SU-DHL-6 (cell line): Measurements from ENCODE around the gene TMEM167A.

Experiments used
- EZH2phosphoT487 ChIP-seq: fragments of 200-600 bp; sonication (generic), shearing (Covaris generic); conservative IDR thresholded peaks from 2 replicates; pipeline ENCODE4 v1.6.1; 2018; ENCODE audit warnings: mild to moderate bottlenecking, antibody characterized with exemption, low read length, moderate library complexity, mixed read lengths
- TF ChIP-seq, protein P1 (sequence below): fragments of 200-600 bp; sonication (generic); IDR thresholded peaks from one replicate; pipeline ENCODE4 v1.5.1; 2017; ENCODE audit warnings: antibody characterized with exemption, mild to moderate bottlenecking, low read length, moderate library complexity; ENCODE audit not compliant: insufficient read depth, poor library complexity, severe bottlenecking

- TF ChIP-seq, protein P1, sequence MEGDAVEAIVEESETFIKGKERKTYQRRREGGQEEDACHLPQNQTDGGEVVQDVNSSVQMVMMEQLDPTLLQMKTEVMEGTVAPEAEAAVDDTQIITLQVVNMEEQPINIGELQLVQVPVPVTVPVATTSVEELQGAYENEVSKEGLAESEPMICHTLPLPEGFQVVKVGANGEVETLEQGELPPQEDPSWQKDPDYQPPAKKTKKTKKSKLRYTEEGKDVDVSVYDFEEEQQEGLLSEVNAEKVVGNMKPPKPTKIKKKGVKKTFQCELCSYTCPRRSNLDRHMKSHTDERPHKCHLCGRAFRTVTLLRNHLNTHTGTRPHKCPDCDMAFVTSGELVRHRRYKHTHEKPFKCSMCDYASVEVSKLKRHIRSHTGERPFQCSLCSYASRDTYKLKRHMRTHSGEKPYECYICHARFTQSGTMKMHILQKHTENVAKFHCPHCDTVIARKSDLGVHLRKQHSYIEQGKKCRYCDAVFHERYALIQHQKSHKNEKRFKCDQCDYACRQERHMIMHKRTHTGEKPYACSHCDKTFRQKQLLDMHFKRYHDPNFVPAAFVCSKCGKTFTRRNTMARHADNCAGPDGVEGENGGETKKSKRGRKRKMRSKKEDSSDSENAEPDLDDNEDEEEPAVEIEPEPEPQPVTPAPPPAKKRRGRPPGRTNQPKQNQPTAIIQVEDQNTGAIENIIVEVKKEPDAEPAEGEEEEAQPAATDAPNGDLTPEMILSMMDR, result no peak
- TF ChIP-seq EZH2phosphoT487, result no peak
These were observed 22.3 kb upstream of the TMEM167A start for GRCh38 chr5:83099445-83099844.
